COLO668 (cell line): ENCODE results near the gene PID1.

Experiments used
- DNase-seq: peaks from one replicate; lab custom pipeline; 2025; ENCODE audit not compliant: unreplicated experiment; lab: John Stamatoyannopoulos, UW

Gene PID1

DNA sequence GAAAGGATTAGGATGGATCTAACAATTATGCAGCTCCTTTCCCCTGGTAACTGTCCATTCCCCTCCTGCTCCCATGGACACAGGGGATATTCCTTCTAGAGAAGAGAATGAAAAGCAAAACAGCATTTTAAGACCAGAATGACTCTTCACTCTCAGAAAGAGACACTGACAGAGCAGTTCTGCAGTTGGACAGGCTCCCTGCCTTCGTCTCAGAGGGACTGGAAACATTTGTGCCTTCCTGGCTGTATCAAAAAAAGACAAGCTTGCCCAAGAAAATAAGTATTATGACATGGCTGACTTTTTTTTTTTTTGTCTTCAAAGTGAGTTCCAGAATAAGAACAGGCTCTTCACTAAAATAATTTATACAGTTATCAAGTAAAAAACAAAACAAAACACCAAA, 9.5 kb downstream of the PID1 start:
- DNase-seq = no peak

DNA sequence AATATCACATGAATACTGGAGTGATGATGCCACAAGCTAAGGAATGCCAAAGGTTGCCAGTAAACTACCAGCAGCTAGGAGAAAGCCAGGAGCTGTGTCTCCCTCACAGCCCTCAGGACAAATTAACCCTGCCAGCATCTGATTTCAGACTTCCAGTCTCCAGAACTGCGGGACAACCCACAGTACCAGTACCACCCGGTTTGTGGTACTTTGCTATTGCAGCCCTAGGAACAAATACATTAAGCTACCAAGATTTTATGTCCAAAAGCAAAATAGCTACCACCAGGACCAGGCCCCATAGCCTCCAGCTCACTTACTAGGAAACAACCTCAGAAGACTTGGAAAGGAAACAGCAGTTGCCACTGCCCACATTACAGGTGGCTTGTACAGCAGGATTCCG, 10.0 kb downstream of the PID1 start:
- no peak for DNase-seq

DNA sequence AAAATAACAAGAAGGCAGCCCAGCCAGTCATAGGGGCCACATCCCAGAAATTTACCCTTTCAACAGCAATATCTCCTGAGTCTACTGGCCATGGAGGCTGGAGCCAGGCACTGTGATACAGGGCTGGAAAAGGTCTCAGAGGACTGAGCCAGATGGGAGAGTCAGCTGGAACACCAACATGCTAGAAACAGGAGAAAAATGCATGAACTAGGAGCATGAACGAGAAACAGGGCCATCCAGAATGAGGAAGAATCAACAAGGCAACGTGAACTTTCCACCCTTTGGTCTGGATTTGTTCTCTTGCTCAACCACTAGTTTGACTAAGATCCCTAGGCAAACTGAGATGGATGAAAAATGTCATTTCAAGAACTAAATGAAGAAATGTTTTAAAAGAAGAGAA, 13.1 kb downstream of the PID1 start:
- no peak for DNase-seq

- no peak for DNase-seq
Observed at GRCh38 chr2:229256376-229256775, 14.7 kb downstream of the PID1 start.

DNA sequence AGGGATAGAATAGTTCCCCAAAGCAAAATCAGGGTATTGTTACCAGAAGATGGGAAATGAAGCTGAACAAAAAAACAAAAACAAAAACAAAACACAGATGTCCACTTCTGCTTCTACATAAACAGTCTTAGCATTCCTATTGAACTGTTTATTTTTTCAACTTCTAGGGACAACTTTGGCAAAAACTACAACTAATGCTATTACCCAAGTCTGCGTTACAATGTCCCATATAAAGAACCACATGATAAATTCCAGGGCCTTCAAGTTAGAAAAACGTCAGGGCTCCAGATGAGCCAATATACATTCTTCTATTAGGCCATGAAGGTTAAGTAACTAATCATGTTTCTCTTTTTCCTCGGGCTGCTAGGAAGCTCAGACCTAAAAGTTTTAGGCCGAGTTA, 16.9 kb downstream of the PID1 start:
- DNase-seq = no peak

GRCh38 chr2:229252996-229253395, 18.1 kb downstream of the PID1 start:
- DNase-seq = no peak

DNA sequence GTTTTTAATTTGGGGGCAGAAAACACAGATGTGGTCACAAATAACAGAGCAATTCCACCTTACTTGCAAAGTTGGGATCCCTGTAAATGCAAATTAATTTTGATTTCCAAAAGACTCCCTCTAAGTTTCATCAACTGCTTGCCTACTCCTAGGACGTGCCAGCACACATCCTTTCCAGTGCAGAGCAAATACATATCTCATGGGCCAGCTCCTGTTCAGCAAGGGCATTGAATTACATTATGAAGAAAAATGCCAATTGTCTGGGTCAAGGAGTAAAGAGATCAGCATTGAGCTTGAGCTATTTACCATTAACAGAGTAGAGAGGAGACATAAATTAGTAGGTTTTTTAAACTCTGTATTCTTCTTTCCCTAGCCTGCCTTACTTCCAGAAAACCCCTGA, 18.8 kb downstream of the PID1 start:
- no peak for DNase-seq

DNA sequence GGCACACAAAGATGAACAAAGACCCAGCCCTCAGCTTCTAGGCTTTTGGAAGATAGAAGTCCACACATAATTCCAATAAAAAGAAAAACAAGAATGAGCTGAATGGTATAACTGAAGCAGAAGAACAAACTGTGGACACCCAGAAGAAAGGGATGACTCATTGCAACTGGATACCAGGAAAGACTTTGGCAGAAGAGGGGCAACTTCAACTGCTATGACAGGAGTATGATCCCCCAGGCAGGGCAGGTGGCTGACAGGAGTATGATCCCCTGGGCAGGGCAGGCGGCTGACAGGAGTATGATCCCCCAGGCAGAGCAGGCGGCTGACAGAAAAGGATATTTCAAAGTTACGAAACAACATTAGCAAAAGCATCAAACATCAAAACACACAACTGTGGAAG, 21.6 kb downstream of the PID1 start:
- peak; percentile 19 for DNase-seq

DNA sequence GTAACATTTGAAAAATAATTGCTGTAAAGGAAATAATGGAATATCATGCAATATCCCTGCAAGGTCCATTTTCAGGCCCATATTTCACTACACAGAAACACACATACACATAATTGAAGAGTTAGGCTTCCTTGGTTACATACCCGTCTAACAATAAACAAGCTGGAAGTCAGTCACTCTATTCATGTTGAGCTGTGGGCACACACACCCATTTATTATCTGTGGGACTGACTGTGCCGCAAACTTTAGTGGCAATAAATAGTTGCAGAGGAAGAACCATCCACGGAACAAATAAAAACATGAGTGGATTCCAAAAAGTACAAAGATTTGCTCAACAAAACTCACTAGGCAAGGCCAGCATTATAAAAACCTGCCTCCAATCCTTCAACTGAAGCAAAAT, 24.8 kb downstream of the PID1 start:
- DNase-seq = no peak

- DNase-seq = no peak
Observed at GRCh38 chr2:229244975-229245374, 26.1 kb downstream of the PID1 start.

- DNase-seq = no peak
Observed at GRCh38 chr2:229243890-229244560, 27.1 kb downstream of the PID1 start.

- DNase-seq = no peak
Observed at GRCh38 chr2:229240984-229241491, 30.0 kb downstream of the PID1 start.

DNA sequence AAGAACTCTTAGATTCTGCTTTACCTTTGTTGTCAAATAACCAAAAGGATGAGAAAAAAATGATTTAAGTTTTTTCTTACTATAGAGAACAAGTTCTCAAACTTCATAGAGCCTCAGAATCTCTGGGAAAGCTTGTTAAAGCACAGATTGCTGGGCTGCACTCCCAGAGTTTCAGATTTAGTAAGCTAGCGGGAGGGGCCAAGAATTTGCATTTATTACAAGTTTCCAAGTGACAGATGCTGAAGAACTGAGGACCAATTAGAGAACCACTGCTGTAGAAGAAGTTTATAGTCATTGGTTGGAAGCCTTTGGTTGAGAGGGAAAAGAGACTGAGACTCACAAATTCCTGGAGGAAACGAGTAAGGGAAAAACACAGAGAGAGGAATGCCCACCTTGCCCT, 32.1 kb downstream of the PID1 start:
- DNase-seq = no peak

DNA sequence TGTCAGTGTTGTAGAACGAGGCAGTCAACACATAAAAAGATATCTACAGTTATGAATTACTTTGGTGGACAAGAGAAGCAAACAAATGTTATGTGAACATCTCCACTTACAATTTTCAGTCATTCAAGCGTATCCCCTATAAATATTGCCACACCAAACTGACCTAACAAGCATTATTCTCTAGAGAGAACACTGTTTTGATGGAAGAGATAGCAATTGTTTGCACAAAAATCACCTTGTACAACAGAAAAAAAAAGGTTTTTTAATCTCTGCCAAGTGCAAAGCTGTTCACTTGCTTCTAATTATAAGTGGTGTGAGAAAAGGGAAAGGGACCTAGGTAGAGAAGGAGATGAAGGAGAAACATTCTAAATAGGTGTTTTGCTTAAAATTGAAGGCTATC, 33.8 kb downstream of the PID1 start:
- no peak for DNase-seq

- DNase-seq = no peak
Observed at GRCh38 chr2:229235131-229235914, 35.8 kb downstream of the PID1 start.

- DNase-seq = no peak
Observed at GRCh38 chr2:229231885-229232284, 39.2 kb downstream of the PID1 start.

- no peak for DNase-seq
Observed at GRCh38 chr2:229231328-229231868, 39.7 kb downstream of the PID1 start.

DNA sequence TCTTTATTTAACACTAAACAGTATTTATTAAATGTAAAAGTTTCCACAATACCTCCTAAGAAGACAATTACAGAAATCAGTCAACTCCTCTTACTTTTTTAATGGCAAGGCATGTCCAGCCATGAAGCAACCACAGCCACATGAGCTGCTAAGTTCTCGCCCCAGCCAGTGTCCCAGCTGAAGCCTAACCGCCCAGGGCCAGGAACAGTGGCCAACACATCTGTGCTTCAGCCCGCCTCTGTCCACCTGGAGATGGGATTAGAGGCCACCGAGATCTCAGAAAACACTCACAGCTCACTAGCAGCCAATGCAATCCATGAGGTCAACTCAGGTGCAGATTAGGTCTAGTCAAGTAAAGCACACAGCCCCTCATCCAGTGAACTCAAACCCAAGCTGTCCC, 40.2 kb downstream of the PID1 start:
- DNase-seq = no peak

GRCh38 chr2:229230256-229230655, 40.8 kb downstream of the PID1 start:
- DNase-seq = no peak

GRCh38 chr2:229226382-229226781, 44.7 kb downstream of the PID1 start:
- no peak for DNase-seq

DNA sequence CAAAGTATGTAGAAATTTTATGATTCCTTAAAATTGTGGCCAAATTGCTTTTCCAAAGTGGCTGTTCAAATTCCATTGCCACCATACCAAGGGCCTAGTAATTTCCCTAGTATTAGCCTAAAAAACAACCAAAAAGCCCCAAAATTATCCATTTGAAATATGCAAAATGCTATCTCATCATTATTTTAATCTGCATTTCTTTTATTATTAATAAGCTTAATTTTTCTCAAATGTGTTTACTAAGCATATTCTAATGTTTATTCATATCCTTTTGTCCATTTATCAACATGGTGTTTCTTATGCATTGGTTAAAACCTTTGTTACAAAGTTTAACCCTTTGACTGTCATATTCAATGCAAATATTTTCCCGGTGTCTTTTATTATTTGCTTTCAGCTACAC, 48.0 kb downstream of the PID1 start:
- no peak for DNase-seq

DNA sequence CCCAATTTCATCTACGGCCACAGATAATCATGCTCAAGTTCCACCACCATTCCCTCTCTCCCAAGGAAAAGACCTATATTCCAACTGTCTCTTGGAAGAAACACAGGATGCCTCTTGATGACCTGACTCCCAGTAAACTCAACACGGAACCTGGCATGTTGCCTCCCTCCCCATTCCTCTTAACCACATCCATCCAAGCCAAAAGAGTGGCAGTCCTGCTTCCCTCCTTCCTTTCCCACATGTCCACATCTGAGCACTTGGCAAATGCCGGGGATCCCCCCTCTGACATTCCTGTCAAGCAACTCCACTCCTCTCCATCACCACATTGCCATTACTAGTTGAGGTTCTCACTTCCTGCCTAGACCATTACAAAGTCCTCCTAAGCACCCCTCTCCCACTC, 49.4 kb downstream of the PID1 start:
- no peak for DNase-seq
